ENCODE data around the gene CREB5.
"Not testable (repeated sequence)": the region's sequence is repeated elsewhere in the genome, so short reads cannot be mapped to it uniquely, and the experiment has no call there.

The CREB5 gene

GRCh38 chr7:28411876-28412662 lies at the start of gene CREB5:
TSS of gene CREB5 (plus strand) at chr7:28412518. CDS start at chr7:28412915, 397 bp downstream.
- in situ Hi-C loops (cut with MboI; ENCODE audit: low sequenced_read_pairs), result no loop called here

GRCh38 chr7:28362812-28363211 lies 49.5 kb upstream of the CREB5 start:
- in situ Hi-C loops (cut with MboI; ENCODE audit: low sequenced_read_pairs), result no loop called here

- in situ Hi-C loops (cut with MboI; ENCODE audit: low sequenced_read_pairs), result no loop called here
Measured at GRCh38 chr7:28364082-28364481, 48.2 kb upstream of the CREB5 start.

GRCh38 chr7:28369523-28369922 lies 42.8 kb upstream of the CREB5 start:
- in situ Hi-C loops (cut with MboI; ENCODE audit: low sequenced_read_pairs), result no loop called here

GRCh38 chr7:28371846-28372245 lies 40.5 kb upstream of the CREB5 start:
- in situ Hi-C loops (cut with MboI; ENCODE audit: low sequenced_read_pairs), result no loop called here

- in situ Hi-C loops (cut with MboI; ENCODE audit: low sequenced_read_pairs), result no loop called here
Measured at GRCh38 chr7:28373990-28374389, 38.3 kb upstream of the CREB5 start.

GRCh38 chr7:28375729-28376128 lies 36.6 kb upstream of the CREB5 start:
- in situ Hi-C loops (cut with MboI; ENCODE audit: low sequenced_read_pairs), result no loop called here

- in situ Hi-C loops (cut with MboI; ENCODE audit: low sequenced_read_pairs), result no loop called here
Measured at GRCh38 chr7:28376634-28377033, 35.7 kb upstream of the CREB5 start.

- in situ Hi-C loops (cut with MboI; ENCODE audit: low sequenced_read_pairs), result no loop called here
Measured at GRCh38 chr7:28378574-28379149, 33.7 kb upstream of the CREB5 start.

- in situ Hi-C loops (cut with MboI; ENCODE audit: low sequenced_read_pairs), result no loop called here
Measured at GRCh38 chr7:28381466-28381865, 30.9 kb upstream of the CREB5 start.

GRCh38 chr7:28382144-28382543 lies 30.2 kb upstream of the CREB5 start:
- in situ Hi-C loops (cut with MboI; ENCODE audit: low sequenced_read_pairs), result no loop called here

GRCh38 chr7:28383975-28384374 lies 28.3 kb upstream of the CREB5 start:
- in situ Hi-C loops (cut with MboI; ENCODE audit: low sequenced_read_pairs), result no loop called here

GRCh38 chr7:28389504-28390395 lies 22.6 kb upstream of the CREB5 start:
- in situ Hi-C loops (cut with MboI; ENCODE audit: low sequenced_read_pairs), result no loop called here

- in situ Hi-C loops (cut with MboI; ENCODE audit: low sequenced_read_pairs), result no loop called here
Measured at GRCh38 chr7:28390426-28390825, 21.9 kb upstream of the CREB5 start.

- in situ Hi-C loops (cut with MboI; ENCODE audit: low sequenced_read_pairs), result no loop called here
Measured at GRCh38 chr7:28392289-28392688, 20.0 kb upstream of the CREB5 start.

GRCh38 chr7:28395404-28395803 lies 16.9 kb upstream of the CREB5 start:
- in situ Hi-C loops (cut with MboI; ENCODE audit: low sequenced_read_pairs), result no loop called here

GRCh38 chr7:28395831-28396230 lies 16.5 kb upstream of the CREB5 start:
- in situ Hi-C loops (cut with MboI; ENCODE audit: low sequenced_read_pairs), result no loop called here

- in situ Hi-C loops (cut with MboI; ENCODE audit: low sequenced_read_pairs), result no loop called here
Measured at GRCh38 chr7:28397141-28397540, 15.2 kb upstream of the CREB5 start.

GRCh38 chr7:28400838-28401360 lies 11.4 kb upstream of the CREB5 start:
- in situ Hi-C loops (cut with MboI; ENCODE audit: low sequenced_read_pairs), result no loop called here

- in situ Hi-C loops (cut with MboI; ENCODE audit: low sequenced_read_pairs), result not testable (repeated sequence)
Measured at GRCh38 chr7:28401567-28401966, 10.8 kb upstream of the CREB5 start.

GRCh38 chr7:28405662-28406061 lies 6.7 kb upstream of the CREB5 start:
- in situ Hi-C loops (cut with MboI; ENCODE audit: low sequenced_read_pairs), result no loop called here
